Glutamatergic neuron (in vitro differentiated cells): Measurements from ENCODE around the gene METTL27. TPM values are rescaled to one million over a fixed set of nuclear protein-coding genes. Genes with fewer than 3 reads are reported as not detected.

Experiments used
- DNase-seq: peaks from one replicate; pipeline ENCODE4 v3.0.0; 2022
- H3K27ac Mint-ChIP-seq: one replicate; pipeline ENCODE4 v1.8.0; 2020; ENCODE audit warnings: mild to moderate bottlenecking, mixed read lengths, inconsistent platforms; ENCODE audit not compliant: unreplicated experiment
- H3K27me3 Mint-ChIP-seq: one replicate; pipeline ENCODE4 v1.8.0; 2020; ENCODE audit warnings: mild to moderate bottlenecking, moderate library complexity, mixed read lengths, inconsistent platforms; ENCODE audit not compliant: unreplicated experiment
- H3K36me3 Mint-ChIP-seq: one replicate; pipeline ENCODE4 v1.8.0; 2020; ENCODE audit warnings: mild to moderate bottlenecking, mixed read lengths, inconsistent platforms; ENCODE audit not compliant: unreplicated experiment
- H3K4me1 Mint-ChIP-seq: one replicate; pipeline ENCODE4 v1.8.0; 2020; ENCODE audit warnings: mild to moderate bottlenecking, low read depth, mixed read lengths, inconsistent platforms; ENCODE audit not compliant: unreplicated experiment
- H3K4me3 Mint-ChIP-seq: one replicate; pipeline ENCODE4 v1.8.0; 2020; ENCODE audit warnings: mild to moderate bottlenecking, mixed read lengths, inconsistent platforms; ENCODE audit not compliant: unreplicated experiment
- H3K9me3 Mint-ChIP-seq: one replicate; pipeline ENCODE4 v1.8.0; 2020; ENCODE audit warnings: mild to moderate bottlenecking, moderate library complexity, mixed read lengths, inconsistent platforms; ENCODE audit not compliant: unreplicated experiment
- CTCF ChIP-seq: fragments of 200-600 bp; sonication (generic); IDR thresholded peaks from one replicate; pipeline ENCODE4 v1.5.0; 2021; ENCODE audit not compliant: partially characterized antibody, unreplicated experiment
- total RNA-seq: library from RNA; stranded (reverse); fragmentation: NEBNext Ultra II Directional; extraction: Animal tissue kit (Norgen Biotek cat#: 25700); gene quantifications from one replicate; pipeline ENCODE4 v1.2.1, GENCODE V29; 2021; ENCODE audit not compliant: unreplicated experiment

METTL27 gene
- total RNA-seq, 1 donor from 2014 or later = 2.9 TPM

DNA sequence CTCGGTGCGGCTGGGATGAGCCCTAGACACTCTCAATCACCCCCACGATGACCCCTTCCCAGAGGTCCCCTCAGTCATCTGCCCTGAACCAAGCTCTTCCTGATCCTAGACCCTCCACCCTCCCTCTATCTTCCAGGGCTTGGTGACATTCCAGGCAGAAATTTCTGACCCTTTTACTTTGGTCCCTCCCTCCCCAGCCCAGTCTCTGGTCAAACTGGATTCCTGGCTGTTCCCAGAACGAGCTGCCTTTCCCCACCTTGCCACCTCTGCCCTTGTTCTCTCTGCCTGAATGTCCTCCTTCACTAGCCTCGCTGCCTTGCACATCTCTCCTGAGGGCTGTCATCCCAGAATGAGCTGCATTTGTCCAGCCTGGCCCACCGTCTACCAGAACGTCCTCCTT, 12.8 kb downstream of the METTL27 start:
- peaks cover 7% of the 10 kb centered on the region for H3K9me3 Mint-ChIP-seq
- TF ChIP-seq CTCF = no peak
- H3K27ac Mint-ChIP-seq = peak overlapping the region; percentile 33
- peaks cover 9% of the 10 kb centered on the region for H3K4me1 Mint-ChIP-seq
- no peak overlapping the region for H3K4me3 Mint-ChIP-seq
- DNase-seq = no peak
- H3K36me3 Mint-ChIP-seq = no peaks in the 10 kb centered on the region
- H3K27me3 Mint-ChIP-seq = peaks cover 4% of the 10 kb centered on the region

DNA sequence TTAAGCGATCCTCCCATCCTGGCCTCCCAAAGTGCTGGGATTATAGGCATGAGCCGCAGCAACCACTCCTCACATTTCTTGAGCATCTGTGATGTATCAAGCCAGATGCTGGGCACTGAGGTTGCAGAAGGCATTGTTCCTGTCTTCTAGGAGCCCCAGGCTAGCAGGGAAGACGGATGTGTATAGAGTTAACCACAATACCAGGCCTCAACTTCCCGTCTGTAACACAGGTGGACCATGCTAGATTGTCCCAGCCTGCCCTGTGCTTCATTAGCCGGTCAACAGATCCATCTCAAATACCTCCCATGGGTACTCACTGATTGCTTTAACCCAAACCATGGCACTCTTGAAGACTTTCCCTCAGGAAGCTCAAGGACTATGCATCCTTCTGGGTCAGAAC, 13.3 kb downstream of the METTL27 start:
- H3K27me3 Mint-ChIP-seq = peaks cover 4% of the 10 kb centered on the region

DNA sequence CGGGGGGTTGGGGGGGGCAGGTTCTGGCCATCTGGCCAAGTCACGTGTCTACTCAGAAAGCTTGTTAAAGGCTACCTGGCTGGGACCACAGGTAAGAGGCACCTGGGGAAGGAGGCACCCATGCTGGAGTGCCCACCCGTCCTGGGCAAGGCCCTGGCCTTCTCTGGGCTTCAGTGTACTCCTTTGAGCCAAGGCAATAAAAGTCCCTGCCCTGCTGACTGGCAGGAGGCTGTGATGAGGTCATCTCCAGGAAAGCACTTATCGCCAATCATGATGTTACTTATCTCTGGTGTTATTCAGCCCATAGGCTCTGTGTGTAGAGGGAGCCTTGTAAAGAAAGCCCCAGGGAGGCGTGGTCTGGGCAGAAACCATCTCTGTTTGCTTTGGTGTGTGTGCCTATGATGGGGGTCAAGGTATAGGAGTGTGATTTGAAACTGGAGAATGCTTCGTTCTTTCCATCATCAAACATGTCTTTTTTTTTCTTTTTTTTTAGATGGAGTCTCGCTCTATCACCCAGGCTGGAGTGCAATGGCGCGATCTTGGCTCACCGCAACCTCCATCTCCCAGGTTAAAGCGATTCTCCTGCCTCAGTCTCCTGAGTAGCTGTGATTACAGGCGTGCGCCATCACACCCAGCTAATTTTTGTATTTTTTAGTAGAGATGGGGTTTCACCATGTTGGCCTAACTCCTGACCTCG, 14.1 kb downstream of the METTL27 start:
- peaks cover 7% of the 10 kb centered on the region for H3K27me3 Mint-ChIP-seq
- H3K4me3 Mint-ChIP-seq = no peak overlapping the region
- no peaks in the 10 kb centered on the region for H3K36me3 Mint-ChIP-seq
- DNase-seq = no peak
- H3K4me1 Mint-ChIP-seq = peaks cover 9% of the 10 kb centered on the region
- no peak for TF ChIP-seq CTCF
- H3K27ac Mint-ChIP-seq = peak overlapping the region; percentile 59
- peaks cover 7% of the 10 kb centered on the region for H3K9me3 Mint-ChIP-seq

More for the DNA sequence above, 13.3 kb downstream of the METTL27 start:
- H3K4me3 Mint-ChIP-seq = no peak overlapping the region
- no peaks in the 10 kb centered on the region for H3K36me3 Mint-ChIP-seq
- no peak for DNase-seq
- H3K4me1 Mint-ChIP-seq = peaks cover 9% of the 10 kb centered on the region
- H3K27ac Mint-ChIP-seq = peak overlapping the region; percentile 38
- H3K9me3 Mint-ChIP-seq = peaks cover 7% of the 10 kb centered on the region
- TF ChIP-seq CTCF = no peak

GRCh38 chr7:73827567-73828106, 14.7 kb downstream of the METTL27 start:
- peak overlapping the region; percentile 42 for H3K4me3 Mint-ChIP-seq
- DNase-seq = no peak
- H3K36me3 Mint-ChIP-seq = no peaks in the 10 kb centered on the region
- H3K27ac Mint-ChIP-seq = peak overlapping the region; percentile 35
- H3K4me1 Mint-ChIP-seq = peaks cover 9% of the 10 kb centered on the region
- peaks cover 7% of the 10 kb centered on the region for H3K9me3 Mint-ChIP-seq
- H3K27me3 Mint-ChIP-seq = peaks cover 11% of the 10 kb centered on the region
- TF ChIP-seq CTCF = no peak

DNA sequence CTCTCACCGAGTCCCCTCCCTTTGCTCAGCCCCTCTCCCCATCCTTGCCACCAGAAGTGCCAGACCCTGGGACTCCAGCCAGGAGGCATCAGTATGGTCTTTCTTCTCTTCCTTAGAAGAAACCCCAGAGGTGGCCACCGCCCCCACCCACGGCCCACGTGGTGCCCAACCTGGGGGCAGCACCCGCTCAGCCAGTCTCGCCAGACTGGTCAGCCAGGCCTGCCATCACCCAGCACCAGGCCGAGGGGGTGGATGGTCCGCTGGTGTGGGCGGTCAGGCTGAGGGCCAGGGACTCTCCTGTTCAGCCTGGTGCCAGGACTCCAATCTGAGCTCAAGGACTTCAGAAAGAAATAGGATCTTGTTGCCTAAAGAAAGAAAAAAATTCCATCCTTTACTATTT, 17.3 kb downstream of the METTL27 start:
- no peak overlapping the region for H3K4me3 Mint-ChIP-seq
- no peak for TF ChIP-seq CTCF
- peaks cover 9% of the 10 kb centered on the region for H3K9me3 Mint-ChIP-seq
- H3K27ac Mint-ChIP-seq = no peak overlapping the region
- H3K27me3 Mint-ChIP-seq = peaks cover 11% of the 10 kb centered on the region
- H3K4me1 Mint-ChIP-seq = peaks cover 8% of the 10 kb centered on the region
- no peaks in the 10 kb centered on the region for H3K36me3 Mint-ChIP-seq
- no peak for DNase-seq
